HUES6 (cell line): ENCODE data around the gene SLC15A4.
A peak's percentile ranks its signal among the peaks of the same experiment; 100 is the strongest.

Experiments used
- H3K27ac ChIP-seq: 2 replicates; pipeline ENCODE4 v1.7.0; 2013; ENCODE audit warnings: low read depth, mild to moderate bottlenecking, low read length, inconsistent platforms
- H3K27me3 ChIP-seq: 2 replicates; pipeline ENCODE4 v1.6.1; 2013; ENCODE audit warnings: low read length; ENCODE audit not compliant: control insufficient read depth, insufficient read depth
- H3K36me3 ChIP-seq: 2 replicates; pipeline ENCODE4 v1.6.1; 2013; ENCODE audit warnings: low read length; ENCODE audit not compliant: control insufficient read depth, insufficient read depth
- H3K4me1 ChIP-seq: 2 replicates; pipeline ENCODE4 v1.6.1; 2013; ENCODE audit warnings: low read length; ENCODE audit not compliant: control insufficient read depth, insufficient read depth
- H3K4me3 ChIP-seq: 2 replicates; pipeline ENCODE4 v1.5.1; 2013; ENCODE audit warnings: low read depth, low read length
- H3K9ac ChIP-seq: one replicate; pipeline ENCODE4 v1.6.1; 2013; ENCODE audit warnings: mild to moderate bottlenecking, low read length
- H3K9me3 ChIP-seq: 2 replicates; pipeline ENCODE4 v1.6.1; 2013; ENCODE audit warnings: low read depth, low read length; ENCODE audit not compliant: control insufficient read depth, insufficient read depth

The SLC15A4 gene

GRCh38 chr12:128798571-128799341, 25.0 kb downstream of the SLC15A4 start:
- no peak overlapping the region for H3K9ac ChIP-seq
- peaks cover 88% of the 10 kb centered on the region for H3K36me3 ChIP-seq
- no peak overlapping the region for H3K4me3 ChIP-seq
- H3K9me3 ChIP-seq, result no peaks in the 10 kb centered on the region
- H3K27me3 ChIP-seq, result no peaks in the 10 kb centered on the region
- no peak overlapping the region for H3K27ac ChIP-seq
- peaks cover 21% of the 10 kb centered on the region for H3K4me1 ChIP-seq

GRCh38 chr12:128797119-128798118, 26.3 kb downstream of the SLC15A4 start:
- H3K4me3 ChIP-seq, result no peak overlapping the region
- no peaks in the 10 kb centered on the region for H3K9me3 ChIP-seq
- no peaks in the 10 kb centered on the region for H3K27me3 ChIP-seq
- peaks cover 90% of the 10 kb centered on the region for H3K36me3 ChIP-seq
- H3K27ac ChIP-seq, result no peak overlapping the region
- peaks cover 21% of the 10 kb centered on the region for H3K4me1 ChIP-seq
- peak overlapping the region; percentile 12 for H3K9ac ChIP-seq

DNA sequence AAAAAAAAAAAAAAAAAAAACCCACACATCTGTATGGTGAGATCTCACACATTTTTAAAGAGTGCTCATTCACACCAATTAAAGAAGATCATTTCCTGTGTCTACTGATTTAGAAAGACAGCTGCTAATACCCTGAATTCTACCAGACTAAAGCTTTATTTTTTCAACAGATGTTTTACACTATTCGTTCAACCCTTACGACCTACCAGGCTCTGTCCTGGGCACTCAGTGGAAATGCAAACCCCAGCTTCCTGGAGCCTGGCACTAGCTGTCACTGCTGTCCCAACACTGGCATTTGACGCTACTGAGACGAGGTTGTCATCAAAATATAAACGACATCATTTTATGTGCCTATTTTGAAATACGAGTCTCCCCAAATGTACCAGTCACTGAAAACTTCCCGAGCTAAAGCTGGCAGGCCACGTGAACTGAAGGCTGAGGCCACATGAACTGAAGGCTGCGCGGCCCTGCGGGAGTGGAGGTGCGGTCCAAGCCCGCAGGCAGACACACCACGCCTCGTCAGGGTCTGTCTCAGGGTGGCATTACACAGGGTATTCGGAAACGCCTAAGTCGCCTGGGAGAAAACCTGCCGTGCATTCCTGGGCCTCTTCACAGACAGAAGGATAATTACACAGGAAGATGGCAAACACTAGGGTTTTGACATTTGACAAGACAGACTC, 27.2 kb downstream of the SLC15A4 start:
- Histone ChIP-seq H3K9me3 (no peaks in the 10 kb centered on the region), H3K4me1 (peaks cover 21% of the 10 kb centered on the region), H3K27ac (no peak overlapping the region), H3K9ac (peak overlapping the region; percentile 12), H3K36me3 (peaks cover 86% of the 10 kb centered on the region), H3K4me3 (no peak overlapping the region), H3K27me3 (no peaks in the 10 kb centered on the region)

- peaks cover 21% of the 10 kb centered on the region for H3K4me1 ChIP-seq
- peaks cover 84% of the 10 kb centered on the region for H3K36me3 ChIP-seq
- H3K4me3 ChIP-seq, result no peak overlapping the region
- no peak overlapping the region for H3K27ac ChIP-seq
- no peaks in the 10 kb centered on the region for H3K9me3 ChIP-seq
- H3K9ac ChIP-seq, result no peak overlapping the region
- H3K27me3 ChIP-seq, result no peaks in the 10 kb centered on the region
Measured at GRCh38 chr12:128795530-128796361, 28.0 kb downstream of the SLC15A4 start.

GRCh38 chr12:128794661-128795529, 28.9 kb downstream of the SLC15A4 start:
- Histone ChIP-seq H3K9ac (no peak overlapping the region), H3K27ac (no peak overlapping the region), H3K4me3 (no peak overlapping the region), H3K9me3 (no peaks in the 10 kb centered on the region), H3K4me1 (peaks cover 21% of the 10 kb centered on the region), H3K27me3 (no peaks in the 10 kb centered on the region), H3K36me3 (peaks cover 76% of the 10 kb centered on the region)

- H3K4me3 ChIP-seq, result no peak overlapping the region
- H3K4me1 ChIP-seq, result peaks cover 18% of the 10 kb centered on the region
- H3K27me3 ChIP-seq, result no peaks in the 10 kb centered on the region
- no peaks in the 10 kb centered on the region for H3K9me3 ChIP-seq
- peaks cover 65% of the 10 kb centered on the region for H3K36me3 ChIP-seq
- H3K27ac ChIP-seq, result no peak overlapping the region
- no peak overlapping the region for H3K9ac ChIP-seq
Measured at GRCh38 chr12:128793701-128794100, 30.1 kb downstream of the SLC15A4 start.

- Histone ChIP-seq H3K36me3 (peaks cover 57% of the 10 kb centered on the region), H3K27ac (no peak overlapping the region), H3K27me3 (no peaks in the 10 kb centered on the region), H3K9me3 (no peaks in the 10 kb centered on the region), H3K4me3 (no peak overlapping the region), H3K4me1 (peaks cover 10% of the 10 kb centered on the region), H3K9ac (no peak overlapping the region)
Measured at GRCh38 chr12:128792881-128793280, 30.9 kb downstream of the SLC15A4 start.

DNA sequence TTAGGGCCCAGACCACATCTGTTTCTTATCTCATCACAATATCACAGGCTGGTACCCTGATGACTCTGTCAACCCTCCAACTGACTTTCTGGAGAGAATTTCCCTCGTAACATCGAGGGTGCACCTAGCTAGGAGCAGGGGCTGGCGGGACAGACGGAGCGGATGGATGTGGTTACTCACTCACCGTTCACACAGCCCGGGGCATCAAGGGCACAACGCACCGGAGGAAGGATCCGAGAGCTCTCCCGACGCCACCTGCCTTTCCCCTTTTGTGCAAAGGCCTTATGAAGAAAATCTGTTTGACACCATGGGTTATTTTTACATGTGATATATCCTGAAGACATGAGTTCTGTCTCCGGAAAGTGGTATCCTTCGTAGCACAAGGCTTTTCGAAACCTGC, 31.4 kb downstream of the SLC15A4 start:
- Histone ChIP-seq H3K36me3 (peaks cover 54% of the 10 kb centered on the region), H3K9ac (no peak overlapping the region), H3K27me3 (no peaks in the 10 kb centered on the region), H3K9me3 (no peaks in the 10 kb centered on the region), H3K4me1 (peaks cover 5% of the 10 kb centered on the region), H3K27ac (no peak overlapping the region), H3K4me3 (no peak overlapping the region)

- H3K9me3 ChIP-seq, result no peaks in the 10 kb centered on the region
- no peak overlapping the region for H3K4me3 ChIP-seq
- H3K27ac ChIP-seq, result no peak overlapping the region
- no peaks in the 10 kb centered on the region for H3K27me3 ChIP-seq
- peaks cover 48% of the 10 kb centered on the region for H3K36me3 ChIP-seq
- no peaks in the 10 kb centered on the region; the same call in 1 of the 2 replicates for H3K4me1 ChIP-seq
- no peak overlapping the region for H3K9ac ChIP-seq
Measured at GRCh38 chr12:128791395-128792322, 32.1 kb downstream of the SLC15A4 start.
